ENCODE results near the gene RANGAP1. TPM values are rescaled to one million over a fixed set of nuclear protein-coding genes. Genes with fewer than 3 reads are reported as not detected.

The RANGAP1 gene
- total and polyA plus RNA-seq, 2 of the 4 experiments (the other 2 are of a cell fraction) = 71.2 to 148 TPM

GRCh38 chr22:41263704-41264103 is 22.3 kb downstream of the RANGAP1 start:
- ChIA-PET CTCF (no interaction called here), POLR2A (ENCODE audit: unreplicated experiment) (no interaction called here)
- peak overlapping the region; percentile 41 for H2AFZ ChIP-seq (replicated peaks; ENCODE audit: low read length, poor library complexity)
- H2AK9ac ChIP-seq (replicated peaks; ENCODE audit: low read depth, low read length, poor library complexity) = peak overlapping the region; percentile 44
- ATAC-seq (ENCODE audit: low read depth) = peak; percentile 61
- no TSS peak for BruUV-seq (replicated peaks)
- H3K9ac ChIP-seq (ENCODE audit: low read depth, low read length) = no peak overlapping the region
- peaks cover 77% of the 10 kb centered on the region for H3K36me3 ChIP-seq (ENCODE audit: control insufficient read depth, insufficient read depth, low read length)
- H3K4me1 ChIP-seq (ENCODE audit: control insufficient read depth, insufficient read depth, low read length) = no peaks in the 10 kb centered on the region
- peak; percentile 28 for DNase-seq
- H2AK5ac ChIP-seq (ENCODE audit: low read depth, low read length) = no peak overlapping the region
- no peak overlapping the region for H3K4me3 ChIP-seq (ENCODE audit: insufficient read depth, low read depth, low read length)
- H2BK20ac ChIP-seq (ENCODE audit: low read depth, low read length) = 0 out of 2 replicates have a peak overlapping the region, but pooled peaks have one; percentile 21
- H3K9me3 ChIP-seq (ENCODE audit: control insufficient read depth, insufficient read depth, low read length) = no peaks in the 10 kb centered on the region
- no peaks in the 10 kb centered on the region for H3K27me3 ChIP-seq (ENCODE audit: control insufficient read depth, insufficient read depth, low read length)
- H4K8ac ChIP-seq (ENCODE audit: low read depth in 2 of 2, low read length in 2 of 2) = no peak overlapping the region
- H3K18ac ChIP-seq (ENCODE audit: low read depth, low read length) = no peak overlapping the region
- 0 out of 2 replicates have a peak overlapping the region, but pooled peaks have one; percentile 24 for H3K4ac ChIP-seq (ENCODE audit: low read depth, low read length)
- H3K4me2 ChIP-seq (ENCODE audit: low read depth, low read length) = no peak overlapping the region
- peak overlapping the region; percentile 4 for H2BK5ac ChIP-seq (ENCODE audit: low read depth, low read length, poor library complexity, severe bottlenecking)
- no peak overlapping the region for H3K56ac ChIP-seq (ENCODE audit: extremely low read depth, insufficient read depth, low read length)
- in situ Hi-C loops (cut with MboI; ENCODE audit: low sequenced_read_pairs) (no loop called here), dilution Hi-C loops (cut with HindIII; ENCODE audit: low sequenced_read_pairs, unreplicated experiment) (no loop called here), intact Hi-C loops (cut with micrococcal nuclease) (no loop called here)
- no peak overlapping the region for H2BK120ac ChIP-seq (ENCODE audit: low read depth, low read length)
- peaks cover 23% of the 10 kb centered on the region for H3K9me1 ChIP-seq (ENCODE audit: insufficient read depth, low read length)
- TF ChIP-seq CHD1 (IDR thresholded peaks at IDR 0.05; ENCODE audit: low read depth, low read length) (no peak), MXI1 (IDR thresholded peaks at IDR 0.05; ENCODE audit: borderline replicate concordance, low read depth, low read length) (no peak), RFX5 (IDR thresholded peaks at IDR 0.05; ENCODE audit: low read depth, low read length) (no peak), NFE2L2 (IDR thresholded peaks at IDR 0.05; ENCODE audit: low read depth, low read length) (no peak), ELK1 (IDR thresholded peaks at IDR 0.05; ENCODE audit: borderline replicate concordance, low read depth, low read length) (no peak), MAZ (IDR thresholded peaks at IDR 0.05; ENCODE audit: borderline replicate concordance, low read depth, low read length) (no peak), RAD21 (IDR thresholded peaks at IDR 0.05; ENCODE audit: low read length) (no peak), BHLHE40 (IDR thresholded peaks at IDR 0.05; ENCODE audit: low read depth, low read length) (no peak), POLR2A (IDR thresholded peaks at IDR 0.05; ENCODE audit: low read depth, low read length) (no peak), MAFK (IDR thresholded peaks at IDR 0.05; ENCODE audit: low read depth, low read length) (no peak), SMC3 (IDR thresholded peaks at IDR 0.05; ENCODE audit: low read depth, low read length) (no peak)
- H3K79me1 ChIP-seq (ENCODE audit: low read depth in 1 of 2, low read length in 2 of 2) = peaks cover 46 to 84% of the 10 kb centered on the region in 2 experiments
- no CpG with 5 or more reads among the region's 2 CpGs for WGBS, 2 experiments (ENCODE audit: extremely low coverage in 2 of 2, insufficient read length in 1 of 2)
- H3K14ac ChIP-seq (replicated peaks; ENCODE audit: low read depth, low read length) = peak overlapping the region; percentile 15; the same call in 1 of the 2 replicates
- no peak overlapping the region for H3K27ac ChIP-seq (ENCODE audit: insufficient read depth, low read length)
- H2BK15ac ChIP-seq (ENCODE audit: low read depth, low read length) = no peak overlapping the region
- H3K23ac ChIP-seq (ENCODE audit: low read depth, low read length) = no peak overlapping the region
- H4K20me1 ChIP-seq (ENCODE audit: insufficient read depth, low read length) = peaks cover 36% of the 10 kb centered on the region
- no peak overlapping the region for H4K5ac ChIP-seq (ENCODE audit: low read depth, low read length)
- H4K91ac ChIP-seq (ENCODE audit: insufficient read depth, low read depth, low read length) = peak overlapping the region; percentile 0; the same call in 1 of the 2 replicates
